GM19438 (cell line): ENCODE results near the gene PRDX2.
"Not testable (repeated sequence)": the region's sequence is repeated elsewhere in the genome, so short reads cannot be mapped to it uniquely, and the experiment has no call there.

Experiments used
- ATAC-seq: cut with Tn5 transposase; IDR thresholded peaks from one replicate; pipeline ENCODE4 v1.9.1; 2021; ENCODE audit warnings: low read depth; ENCODE audit not compliant: unreplicated experiment

The PRDX2 gene

GRCh38 chr19:12801466-12802266 is at the start of gene PRDX2, which contains the start of gene THSD8:
PRDX2 (minus strand) TSS chr19:12801800; CDS start chr19:12801261, 539 bp downstream.
THSD8 (plus strand) TSS chr19:12802069; CDS start chr19:12802072, 3 bp downstream.
- no peak for ATAC-seq

- ATAC-seq, result no peak
Observed at GRCh38 chr19:12847159-12848139, 45.8 kb upstream of the PRDX2 start.

GRCh38 chr19:12846613-12847012 is 45.0 kb upstream of the PRDX2 start:
- ATAC-seq, result not testable (repeated sequence)

DNA sequence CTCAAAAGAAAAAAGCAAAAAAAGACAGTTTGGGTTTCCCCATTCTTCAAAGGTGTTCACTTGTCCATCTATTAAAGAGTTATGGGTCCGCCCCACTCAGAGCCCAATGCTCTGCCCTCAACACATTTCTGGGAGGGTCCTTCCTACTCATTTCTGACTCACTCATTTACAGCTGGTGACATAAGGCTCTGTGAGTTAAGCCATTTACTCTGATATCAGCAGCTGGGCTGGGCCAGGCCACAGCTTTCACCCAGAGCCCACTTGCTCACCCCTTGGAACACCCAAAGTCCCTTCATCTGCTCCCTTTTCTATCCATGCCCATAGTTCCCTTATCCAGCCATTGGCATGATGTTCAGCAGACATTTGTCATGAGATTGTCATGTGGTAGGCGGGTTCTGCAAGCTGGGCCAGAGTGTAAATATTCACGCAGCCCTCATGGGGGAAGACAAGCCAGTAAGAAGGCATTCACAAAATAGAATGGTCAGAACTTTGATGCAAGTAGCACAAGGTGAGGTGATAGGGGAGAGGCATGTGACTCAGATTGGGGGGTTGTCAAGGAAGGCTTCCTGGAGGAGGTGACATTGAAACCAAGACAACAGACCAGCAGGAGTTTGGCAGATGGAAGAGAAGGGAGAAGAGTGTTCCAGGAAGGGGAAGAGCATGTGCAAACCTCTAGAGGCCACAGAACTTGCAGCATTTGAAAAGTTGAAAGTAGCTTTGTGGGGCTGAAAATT is 42.6 kb upstream of the PRDX2 start:
- ATAC-seq, result no peak

GRCh38 chr19:12843328-12843727 is 41.7 kb upstream of the PRDX2 start:
- no peak for ATAC-seq

- no peak for ATAC-seq
Observed at GRCh38 chr19:12842511-12842910, 40.9 kb upstream of the PRDX2 start.

GRCh38 chr19:12841094-12841493 is 39.5 kb upstream of the PRDX2 start:
- no peak for ATAC-seq

- no peak for ATAC-seq
Observed at GRCh38 chr19:12840091-12841079, 38.8 kb upstream of the PRDX2 start.

GRCh38 chr19:12838886-12839756 is 37.5 kb upstream of the PRDX2 start:
- no peak for ATAC-seq

- ATAC-seq, result no peak
Observed at GRCh38 chr19:12838182-12838885, 36.7 kb upstream of the PRDX2 start, which contains the start of gene MAST1. MAST1 (plus strand) TSS chr19:12838515; CDS start chr19:12838573, 58 bp downstream.

GRCh38 chr19:12837225-12837624 is 35.6 kb upstream of the PRDX2 start:
- no peak for ATAC-seq

DNA sequence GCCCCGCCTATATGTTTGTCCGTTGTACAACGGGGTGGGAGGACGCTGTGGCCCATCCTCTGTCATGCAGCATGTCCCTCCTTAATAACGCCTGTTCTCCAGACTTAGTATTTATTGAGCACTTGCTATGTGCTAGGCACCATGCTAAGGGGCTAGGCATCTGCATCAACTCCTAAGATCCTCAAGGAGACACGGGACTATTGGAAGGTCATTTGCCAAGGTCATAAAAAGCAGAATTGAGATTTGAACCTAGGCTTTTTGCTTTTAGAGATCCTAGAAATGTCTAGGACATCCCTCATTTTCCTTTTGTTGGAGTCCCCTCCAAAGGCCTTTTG is 34.9 kb upstream of the PRDX2 start:
- ATAC-seq, result no peak

- no peak for ATAC-seq
Observed at GRCh38 chr19:12834976-12835757, 33.6 kb upstream of the PRDX2 start.

GRCh38 chr19:12834566-12834943 is 33.0 kb upstream of the PRDX2 start, which contains the start of gene RTBDN:
RTBDN (minus strand) TSS chr19:12834579; CDS start chr19:12829979, 4,600 bp downstream.
- no peak for ATAC-seq

- no peak for ATAC-seq
Observed at GRCh38 chr19:12833738-12834565, 32.4 kb upstream of the PRDX2 start.

DNA sequence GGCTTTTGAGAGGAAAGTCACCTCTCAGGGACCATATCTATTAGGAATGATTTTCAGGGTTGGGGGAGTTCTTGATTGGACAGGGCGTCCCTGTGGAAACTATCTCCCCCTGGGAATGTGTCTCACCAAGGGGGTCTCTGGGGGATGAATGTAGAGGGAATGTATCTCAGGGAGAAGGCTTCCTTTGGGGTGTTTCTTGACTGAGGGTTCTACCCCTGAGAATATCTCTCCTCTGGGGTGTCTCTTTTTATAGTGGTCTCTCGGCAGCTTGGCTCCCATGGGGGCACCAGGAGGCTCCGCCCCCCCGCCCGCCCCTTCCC is 31.8 kb upstream of the PRDX2 start:
- no peak for ATAC-seq
